Jurkat, Clone E6-1 (cell line): ENCODE results near the gene KRTAP10-8.
A peak's percentile ranks its signal among the peaks of the same experiment; 100 is the strongest.
"Not testable (repeated sequence)": the region's sequence is repeated elsewhere in the genome, so short reads cannot be mapped to it uniquely, and the experiment has no call there.

ENCODE experiments used
- DNase-seq: peaks from one replicate; pipeline ENCODE4 v3.0.0-alpha.2; 2011; ENCODE audit warnings: low read depth, low spot score
- H3K4me3 ChIP-seq: 2 replicates; pipeline ENCODE4 v1.5.1; 2011; ENCODE audit warnings: mild to moderate bottlenecking, low read length, control low read depth, moderate library complexity

Gene KRTAP10-8

DNA sequence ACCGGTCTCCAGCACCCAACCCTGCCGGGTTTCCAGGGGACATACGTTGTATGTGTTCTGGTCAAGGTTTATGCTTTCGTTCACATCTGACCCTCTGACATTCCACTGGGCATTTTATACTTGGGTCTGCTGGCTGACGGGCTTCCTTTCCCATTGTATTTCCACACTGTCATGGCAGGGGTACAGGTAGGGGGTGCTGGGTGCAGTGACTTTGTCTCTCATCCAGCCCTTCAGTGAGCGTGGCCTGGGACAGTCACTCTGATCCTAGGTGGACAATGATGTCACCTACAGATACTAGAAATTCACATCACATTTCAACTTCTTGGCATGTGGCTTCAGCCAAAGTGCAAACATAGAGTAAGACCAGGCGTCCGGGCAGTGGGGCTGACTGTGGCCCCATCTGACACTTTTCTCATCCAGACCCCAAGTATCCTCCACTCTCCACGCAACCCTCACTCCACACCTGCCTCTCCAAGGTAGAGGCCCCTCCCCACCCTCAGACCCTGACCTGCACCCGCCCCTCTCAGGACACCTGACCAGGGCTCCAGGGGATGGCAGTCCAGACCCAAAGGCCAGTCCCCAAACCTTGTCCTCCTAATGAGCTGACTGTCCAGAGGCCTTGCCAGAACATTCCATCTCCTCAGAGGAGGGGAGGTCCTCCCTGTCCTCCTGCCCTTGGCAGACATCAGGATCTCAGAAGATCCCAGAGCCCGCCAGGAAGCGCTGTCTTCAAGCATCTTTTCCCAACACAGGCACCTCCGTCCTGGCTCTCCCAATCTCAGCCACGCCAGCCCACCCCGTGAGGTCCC, 24.5 kb downstream of the KRTAP10-8 start:
- DNase-seq, result no peak
- no peak overlapping the region for H3K4me3 ChIP-seq

DNA sequence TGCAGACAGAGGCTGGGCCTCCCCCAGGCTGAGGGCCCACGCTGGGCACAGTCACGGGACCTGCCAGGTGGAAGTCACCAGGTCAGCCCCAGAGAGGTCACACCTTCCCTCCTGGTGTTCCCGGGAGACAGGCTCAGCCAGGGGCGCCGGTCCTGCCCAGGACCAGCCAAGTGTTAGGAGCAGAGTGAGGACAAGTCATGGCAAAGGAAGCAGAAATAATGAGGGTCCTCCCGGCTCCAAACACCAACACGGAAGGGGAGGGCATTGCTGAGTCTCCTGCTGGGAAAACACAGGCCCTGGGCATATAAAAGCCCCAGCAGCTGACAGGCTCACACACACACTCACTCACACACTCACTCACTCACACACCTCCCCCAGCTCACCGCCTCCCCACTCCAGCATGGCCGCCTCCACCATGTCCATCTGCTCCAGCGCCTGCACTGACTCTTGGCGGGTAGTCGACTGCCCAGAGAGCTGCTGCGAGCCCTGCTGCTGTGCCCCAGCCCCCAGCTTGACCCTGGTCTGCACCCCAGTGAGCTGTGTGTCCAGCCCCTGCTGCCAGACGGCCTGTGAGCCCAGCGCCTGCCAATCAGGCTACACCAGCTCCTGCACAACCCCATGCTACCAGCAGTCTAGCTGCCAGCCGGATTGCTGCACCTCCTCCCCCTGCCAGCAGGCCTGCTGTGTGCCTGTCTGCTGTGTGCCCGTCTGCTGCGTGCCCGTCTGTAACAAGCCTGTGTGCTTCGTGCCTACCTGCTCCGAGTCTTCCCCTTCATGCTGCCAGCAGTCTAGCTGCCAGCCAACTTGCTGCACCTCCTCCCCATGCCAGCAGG, 25.4 kb downstream of the KRTAP10-8 start, which contains the start of gene KRTAP10-10:
TSS of gene KRTAP10-10 (plus strand) at position 339 of the 833 bp plus-strand sequence. CDS start at position 401, 62 bp downstream.
- no peak within 1 kb of the TSS for H3K4me3 ChIP-seq
- DNase-seq, result no peak

DNA sequence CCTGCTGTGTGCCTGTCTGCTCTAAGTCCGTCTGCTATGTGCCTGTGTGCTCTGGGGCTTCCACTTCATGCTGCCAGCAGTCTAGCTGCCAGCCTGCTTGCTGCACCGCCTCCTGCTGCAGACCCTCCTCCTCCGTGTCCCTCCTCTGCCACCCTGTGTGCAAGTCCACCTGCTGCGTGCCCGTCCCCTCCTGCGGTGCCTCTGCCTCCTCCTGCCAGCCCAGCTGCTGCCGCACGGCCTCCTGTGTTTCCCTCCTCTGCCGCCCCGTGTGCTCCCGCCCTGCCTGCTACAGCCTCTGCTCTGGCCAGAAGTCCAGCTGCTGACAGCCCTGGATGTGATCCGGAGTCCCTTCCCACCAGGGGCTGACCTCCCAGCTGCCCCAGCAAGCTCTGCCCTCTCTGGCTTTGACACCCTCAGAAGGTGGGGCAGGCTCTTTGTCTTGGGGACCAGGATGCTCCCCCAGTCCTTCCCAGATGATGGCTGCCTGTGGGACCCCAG, 26.0 kb downstream of the KRTAP10-8 start:
- not testable (repeated sequence) for DNase-seq, H3K4me3 ChIP-seq

DNA sequence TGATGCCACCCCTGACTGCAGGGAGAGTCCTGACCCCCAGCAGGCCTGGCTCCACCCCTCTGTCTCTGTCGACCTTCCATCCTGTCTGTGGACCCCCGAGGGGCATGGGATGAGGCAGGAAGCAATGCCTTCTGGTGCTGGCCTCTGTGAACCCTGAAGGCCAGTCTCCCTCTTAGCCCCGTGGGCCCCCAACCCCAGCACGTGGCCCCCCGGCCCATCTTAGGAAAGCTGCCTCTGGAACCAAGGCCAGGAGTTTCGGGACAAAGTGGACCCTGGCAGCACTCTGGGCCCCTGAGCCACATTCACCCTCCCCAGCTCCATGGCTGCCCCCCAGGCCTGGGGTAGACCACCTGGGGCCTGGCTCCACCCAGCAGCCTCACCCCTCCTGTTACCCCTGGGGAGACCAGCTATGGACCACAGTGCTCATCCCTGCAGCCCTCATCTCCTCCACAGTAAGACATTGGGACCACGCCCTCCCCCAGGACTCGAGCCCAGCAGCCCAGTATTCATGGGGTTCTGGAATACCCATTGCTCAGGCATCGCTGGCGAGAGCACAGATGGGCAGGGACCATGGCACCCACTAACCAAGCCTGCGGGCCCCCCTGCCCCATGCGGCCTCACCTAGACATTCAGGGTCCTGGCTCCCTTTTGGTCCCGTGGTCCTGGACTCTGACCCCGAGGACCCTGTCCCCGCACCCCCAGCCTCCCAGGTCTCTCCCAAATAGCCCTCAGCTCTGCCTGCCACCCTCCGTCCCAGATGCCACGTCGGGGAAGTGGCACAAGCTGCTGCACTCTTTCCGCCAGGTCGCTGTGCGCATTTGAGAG, 26.8 kb downstream of the KRTAP10-8 start:
- not testable (repeated sequence) for DNase-seq, H3K4me3 ChIP-seq

DNA sequence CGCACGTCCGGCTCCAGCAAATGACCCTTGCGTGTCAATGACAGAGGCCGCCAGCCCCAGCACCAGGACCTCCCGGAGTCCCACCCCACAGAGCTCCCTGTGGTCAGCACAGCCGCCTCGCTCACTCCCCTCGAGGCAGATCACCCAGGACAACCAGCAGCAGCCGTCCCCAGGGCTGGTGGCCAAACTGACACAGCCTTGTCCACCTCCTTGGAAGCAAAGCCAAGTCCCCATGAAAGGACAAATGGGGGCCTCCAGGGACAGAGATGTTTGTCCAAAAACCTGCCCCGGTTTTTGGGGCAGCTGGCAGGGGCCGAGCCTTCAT, 27.4 kb downstream of the KRTAP10-8 start:
- H3K4me3 ChIP-seq, result no peak overlapping the region
- no peak for DNase-seq

DNA sequence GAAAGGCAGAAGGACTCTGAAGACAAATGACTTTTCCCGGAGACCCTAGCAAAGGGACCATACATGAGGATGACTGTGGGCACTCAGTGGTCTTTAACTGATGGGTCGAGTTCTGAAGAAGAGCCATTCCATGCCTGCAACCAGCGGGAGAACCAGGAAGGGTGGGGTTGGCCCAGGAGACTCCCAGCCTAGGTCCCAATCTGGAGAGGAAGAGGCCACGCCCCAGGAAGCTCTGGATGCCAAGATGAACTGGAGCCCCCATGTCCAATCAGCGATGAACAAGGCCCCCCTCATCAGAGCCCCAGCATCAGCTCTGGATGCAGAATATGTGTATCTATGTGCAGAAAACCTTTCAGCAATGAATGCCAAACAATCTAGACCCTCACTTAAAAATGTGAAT, 28.9 kb downstream of the KRTAP10-8 start:
- no peak for DNase-seq
- H3K4me3 ChIP-seq, result no peak overlapping the region

DNA sequence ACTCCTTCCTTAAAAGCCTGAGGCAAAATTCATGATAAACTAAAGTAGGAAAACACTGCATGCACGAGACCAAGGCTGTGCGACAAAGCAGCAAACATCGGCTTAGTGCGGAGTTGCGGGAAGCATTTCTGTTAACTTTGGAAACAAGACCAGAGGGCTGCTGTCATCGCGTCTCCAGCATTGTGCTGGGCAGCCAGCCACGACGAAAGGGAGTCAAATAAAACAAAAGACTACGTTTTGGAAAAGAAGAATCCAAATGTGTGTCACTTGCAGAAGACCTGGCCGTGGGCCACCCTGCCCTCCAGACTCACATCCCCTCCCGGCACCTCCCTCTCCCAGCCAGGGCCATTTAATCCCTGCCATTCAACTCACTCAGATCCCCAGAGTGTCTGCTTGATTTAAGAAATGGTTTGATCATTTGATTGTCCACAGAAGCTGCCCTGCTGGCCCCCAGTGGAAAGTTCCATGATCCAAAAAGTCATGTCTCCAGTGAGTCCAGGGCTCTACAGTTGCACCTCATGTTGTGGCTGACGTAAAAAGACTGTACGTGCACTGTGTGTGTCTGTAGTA, 31.9 kb downstream of the KRTAP10-8 start:
- no peak overlapping the region for H3K4me3 ChIP-seq
- DNase-seq, result no peak

DNA sequence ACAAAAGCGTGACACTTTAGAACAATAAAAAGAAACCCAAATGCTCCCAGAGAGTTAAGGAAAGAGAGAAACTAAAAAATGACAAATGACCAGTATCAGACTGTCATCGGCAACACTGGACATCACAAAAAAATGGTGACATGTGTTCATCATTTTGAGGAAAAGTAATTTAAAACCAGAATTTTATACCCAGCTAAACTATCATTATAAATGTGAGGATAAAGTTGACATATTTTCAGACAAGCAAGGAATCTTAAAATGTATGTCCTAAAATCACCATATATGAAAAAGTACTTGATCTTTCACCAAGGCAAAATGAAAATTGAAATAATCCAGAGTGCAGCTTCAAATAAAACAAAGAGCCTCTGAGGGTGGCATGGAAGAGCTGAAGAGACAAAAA, 33.0 kb downstream of the KRTAP10-8 start:
- H3K4me3 ChIP-seq, result no peak overlapping the region
- no peak for DNase-seq

DNA sequence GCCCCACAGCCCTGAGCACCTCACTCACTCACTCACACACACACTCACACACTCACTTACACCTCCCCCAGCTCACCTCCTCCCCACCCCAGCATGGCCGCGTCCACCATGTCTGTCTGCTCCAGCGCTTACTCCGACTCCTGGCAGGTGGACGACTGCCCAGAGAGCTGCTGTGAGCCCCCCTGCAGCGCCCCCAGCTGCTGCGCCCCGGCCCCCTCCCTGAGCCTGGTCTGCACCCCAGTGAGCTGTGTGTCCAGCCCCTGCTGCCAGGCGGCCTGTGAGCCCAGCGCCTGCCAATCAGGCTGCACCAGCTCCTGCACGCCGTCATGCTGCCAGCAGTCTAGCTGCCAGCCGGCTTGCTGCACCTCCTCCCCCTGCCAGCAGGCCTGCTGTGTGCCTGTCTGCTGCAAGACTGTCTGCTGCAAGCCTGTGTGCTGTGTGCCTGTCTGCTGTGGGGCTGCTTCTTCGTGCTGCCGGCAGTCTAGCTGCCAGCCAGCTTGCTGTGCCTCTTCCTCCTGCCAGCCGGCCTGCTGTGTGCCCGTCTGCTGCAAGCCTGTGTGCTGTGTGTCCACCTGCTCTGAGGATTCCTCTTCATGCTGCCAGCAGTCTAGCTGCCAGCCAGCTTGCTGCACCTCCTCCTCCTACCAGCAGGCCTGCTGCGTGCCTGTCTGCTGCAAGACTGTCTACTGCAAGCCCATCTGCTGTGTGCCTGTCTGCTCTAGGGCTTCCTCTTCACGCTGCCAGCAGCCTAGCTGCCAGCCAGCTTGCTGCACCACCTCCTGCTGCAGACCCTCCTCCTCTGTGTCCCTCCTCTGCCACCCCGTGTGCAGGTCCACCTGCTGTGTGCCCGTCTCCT, 34.7 kb downstream of the KRTAP10-8 start, which contains the start of gene KRTAP10-11:
TSS of gene KRTAP10-11 (plus strand) at position 49 of the 856 bp plus-strand sequence. CDS start at position 94, 45 bp downstream.
- not testable (repeated sequence) for H3K4me3 ChIP-seq, DNase-seq

DNA sequence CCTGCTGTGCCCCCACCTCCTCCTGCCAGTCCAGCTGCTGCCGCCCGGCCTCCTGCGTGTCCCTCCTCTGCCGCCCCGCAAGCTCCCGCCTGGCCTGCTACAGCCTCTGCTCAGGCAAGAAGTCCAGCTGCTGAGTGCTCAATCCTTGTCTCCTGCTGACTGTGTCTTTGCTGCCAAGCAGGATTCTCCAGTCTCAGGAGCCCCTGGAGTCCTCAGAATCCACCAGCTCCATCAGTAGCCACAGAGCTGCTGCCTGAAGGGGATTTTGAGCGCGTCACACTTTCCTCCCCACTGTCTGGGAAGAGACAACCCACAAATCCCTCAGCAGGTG, 35.3 kb downstream of the KRTAP10-8 start:
- DNase-seq, result no peak
- no peak overlapping the region for H3K4me3 ChIP-seq

DNA sequence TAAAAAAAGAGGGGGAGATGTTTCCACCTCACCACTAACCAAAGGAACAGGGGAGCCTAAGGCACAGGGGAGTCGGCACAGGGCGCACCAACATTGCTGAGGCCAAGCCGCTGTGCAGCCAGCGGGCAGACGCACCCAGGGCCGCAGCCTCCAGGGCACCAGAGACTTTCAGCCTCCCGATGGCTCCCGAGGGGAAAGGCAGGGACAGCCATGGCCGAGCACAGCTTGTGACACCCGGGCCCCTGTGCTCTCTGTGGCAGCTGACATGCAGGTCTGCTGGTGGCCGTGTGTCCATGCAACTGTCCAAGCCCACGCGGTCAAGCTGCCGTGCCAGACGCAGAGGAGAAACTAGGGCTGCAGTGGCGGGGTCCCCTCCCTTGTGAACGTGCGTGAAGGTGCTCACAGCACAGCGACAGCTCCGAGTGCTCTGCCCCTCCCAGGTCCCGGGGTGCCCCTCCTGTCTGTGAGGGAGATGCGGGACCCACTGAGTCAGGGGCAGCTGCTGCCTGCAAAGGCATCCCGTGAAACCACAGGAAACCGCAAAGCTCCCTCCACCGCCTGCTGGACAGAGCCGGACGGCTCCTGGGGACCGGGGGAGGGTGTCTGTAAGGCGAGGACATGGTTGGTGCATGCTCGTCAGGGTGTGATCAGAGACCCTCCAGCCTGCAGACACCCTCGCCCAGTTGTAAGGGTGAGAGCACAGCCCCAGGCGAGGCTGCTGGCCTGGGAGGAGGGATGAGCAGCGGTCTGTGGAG, 36.9 kb downstream of the KRTAP10-8 start:
- DNase-seq, result no peak

DNA sequence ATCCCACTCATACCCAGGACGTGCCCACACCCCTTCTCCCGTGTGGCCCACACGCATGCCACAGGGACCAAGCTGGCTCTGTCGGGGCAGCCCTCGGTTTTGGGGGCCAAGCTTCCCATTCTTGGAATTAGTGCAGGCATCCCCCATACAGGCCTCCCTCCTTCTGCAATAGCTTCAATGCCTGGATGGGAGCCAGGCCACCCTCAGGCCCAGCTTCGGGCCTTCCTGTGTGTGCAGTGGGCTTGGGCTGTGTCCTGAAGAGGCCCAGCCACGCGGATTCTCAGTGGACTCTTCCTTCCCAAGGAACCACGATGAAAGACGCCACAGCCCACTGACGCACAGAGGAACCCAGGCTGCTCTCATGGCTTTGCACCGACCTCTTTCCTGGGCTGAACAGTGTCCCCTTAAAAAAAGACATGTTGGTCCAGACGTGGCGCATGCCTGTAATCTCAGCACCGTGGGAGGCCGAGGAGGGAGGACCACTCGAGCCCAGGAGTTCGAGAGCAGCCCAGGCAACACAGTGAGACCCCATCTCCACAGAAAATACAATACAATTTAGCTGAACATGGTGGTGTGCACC, 37.7 kb downstream of the KRTAP10-8 start:
- DNase-seq, result no peak

More for the DNA sequence above, 36.9 kb downstream of the KRTAP10-8 start:
- H3K4me3 ChIP-seq, result no peak overlapping the region

DNA sequence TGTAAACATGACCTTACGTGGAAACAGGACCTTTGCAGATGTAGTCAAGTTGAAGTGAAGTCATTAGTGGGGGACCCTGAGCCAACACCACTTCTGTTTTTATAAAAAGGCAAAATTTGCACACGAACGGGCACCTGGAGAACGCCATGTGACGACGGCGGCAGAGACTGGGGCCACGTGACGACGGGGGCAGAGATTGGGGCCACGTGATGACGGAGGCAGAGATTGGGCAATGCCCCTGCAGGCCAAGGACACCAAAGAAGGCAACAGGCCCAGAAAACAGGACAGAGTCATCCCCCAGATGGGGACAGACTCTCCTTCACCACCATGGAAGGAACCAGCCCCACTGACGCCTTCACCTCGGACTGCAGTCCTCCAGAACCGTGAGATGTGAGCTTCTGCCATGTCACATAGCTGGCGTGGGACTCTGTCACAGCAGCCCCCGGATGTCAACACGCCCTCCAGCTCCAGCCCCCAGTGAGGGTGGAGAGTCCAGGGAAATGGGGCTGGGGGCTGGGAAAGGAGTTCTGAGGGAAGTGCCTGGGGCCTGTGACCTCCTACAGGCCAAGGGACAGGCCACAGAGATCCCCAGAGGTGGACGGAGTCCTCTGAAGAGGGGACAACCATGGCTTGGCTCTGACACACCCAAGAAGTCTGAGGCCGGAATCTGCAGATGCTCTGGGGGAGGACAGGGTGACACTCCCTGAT, 38.5 kb downstream of the KRTAP10-8 start:
- no peak for DNase-seq

More for the DNA sequence above, 37.7 kb downstream of the KRTAP10-8 start:
- H3K4me3 ChIP-seq, result no peak overlapping the region

DNA sequence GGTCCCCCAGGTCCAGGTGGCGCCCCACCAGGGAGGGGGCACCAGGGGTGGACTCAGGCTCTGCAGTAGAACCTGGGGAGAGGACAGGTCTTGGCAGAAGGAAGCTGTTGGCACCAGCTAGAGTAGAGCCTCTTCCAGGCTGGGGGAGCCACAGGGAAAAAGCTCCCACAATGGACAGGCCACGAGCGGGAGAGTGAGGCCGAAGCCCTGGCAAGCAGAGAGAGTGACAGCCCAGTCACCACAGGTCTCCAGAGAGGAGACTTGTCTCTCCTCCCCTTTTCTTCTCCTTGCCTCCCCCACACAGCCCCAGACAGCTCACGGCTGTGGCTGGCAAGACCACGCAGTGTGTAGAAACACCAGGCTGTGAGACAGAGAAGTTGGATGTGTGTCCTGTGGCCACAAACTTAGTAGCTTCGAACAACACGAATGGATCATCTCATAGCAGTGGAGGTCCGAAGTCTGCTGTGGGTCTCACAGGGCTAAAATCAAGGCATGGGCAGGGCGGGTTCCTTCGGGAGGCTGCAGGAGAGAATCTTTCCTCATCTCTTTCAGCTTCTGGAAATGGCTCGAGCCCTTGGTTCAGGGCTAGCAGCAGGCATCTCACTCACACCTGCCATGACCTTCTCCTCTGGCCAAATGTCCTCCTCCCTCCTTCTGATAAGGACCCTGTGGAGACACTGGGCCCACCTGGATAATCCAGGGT, 39.2 kb downstream of the KRTAP10-8 start:
- H3K4me3 ChIP-seq, result no peak overlapping the region
- DNase-seq, result no peak

More for the DNA sequence above, 38.5 kb downstream of the KRTAP10-8 start:
- no peak overlapping the region for H3K4me3 ChIP-seq

DNA sequence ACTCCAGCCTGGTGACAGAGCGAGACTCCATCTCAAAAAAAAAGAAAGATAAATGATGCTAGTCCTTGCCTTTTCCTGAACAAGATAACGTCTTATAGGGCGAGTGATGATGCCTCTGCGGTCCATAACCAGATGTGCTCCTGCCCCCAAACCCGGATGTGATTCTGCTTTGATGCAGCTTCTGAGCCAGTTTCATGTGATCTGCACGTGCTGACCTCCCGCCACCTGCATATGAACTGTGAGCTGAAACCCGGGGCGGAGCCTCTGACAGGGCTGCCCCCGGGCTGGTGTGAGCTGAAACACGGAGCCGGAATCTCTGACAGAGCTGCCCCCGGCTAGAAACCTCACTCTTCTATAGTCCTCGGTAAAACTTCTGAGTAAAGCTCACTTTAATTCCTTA, 41.2 kb downstream of the KRTAP10-8 start:
- peak; percentile 67 for DNase-seq
- no peak overlapping the region for H3K4me3 ChIP-seq
